Measurements from ENCODE around the gene MOGAT1.

MOGAT1 gene

GRCh38 chr2:222652491-222653255 lies 18.8 kb upstream of the MOGAT1 start:
- peaks cover 18% of the 10 kb centered on the region for H4K20me1 ChIP-seq (ENCODE audit: insufficient read depth, low read length)
- no peak overlapping the region; the same call in 1 of the 2 replicates for H3K27ac ChIP-seq (ENCODE audit: low read length)
- H3K9ac ChIP-seq (ENCODE audit: low read length), result no peak overlapping the region
- no peak overlapping the region for H3K4me3 ChIP-seq (ENCODE audit: low read length)
- no peaks in the 10 kb centered on the region for H3K9me3 ChIP-seq (ENCODE audit: insufficient read depth, low read length)
- H2AFZ ChIP-seq (ENCODE audit: low read depth, low read length), result no peak overlapping the region
- peaks cover 6% of the 10 kb centered on the region for H3K36me3 ChIP-seq (replicated peaks; ENCODE audit: low read depth, low read length)
- H3K4me1 ChIP-seq (ENCODE audit: low read length), result peaks cover 35% of the 10 kb centered on the region
- TF ChIP-seq EZH2phosphoT487 (IDR thresholded peaks at IDR 0.05; ENCODE audit: low read depth) (no peak), CTCF (IDR thresholded peaks at IDR 0.05; ENCODE audit: low read depth, low read length) (no peak)
- H3K4me2 ChIP-seq (ENCODE audit: low read length), result peak overlapping the region; percentile 88; the same call in 1 of the 2 replicates
- peaks cover 88% of the 10 kb centered on the region for H3K79me2 ChIP-seq (ENCODE audit: low read length)
- H3K27me3 ChIP-seq (ENCODE audit: low read depth, low read length), result no peaks in the 10 kb centered on the region

- Histone ChIP-seq H4K20me1 (ENCODE audit: insufficient read depth, low read length) (peaks cover 18% of the 10 kb centered on the region), H3K4me3 (ENCODE audit: low read length) (no peak overlapping the region), H3K36me3 (replicated peaks; ENCODE audit: low read depth, low read length) (peaks cover 6% of the 10 kb centered on the region), H3K4me1 (ENCODE audit: low read length) (peaks cover 35% of the 10 kb centered on the region), H3K4me2 (ENCODE audit: low read length) (peak overlapping the region; percentile 88; the same call in 1 of the 2 replicates), H3K9ac (ENCODE audit: low read length) (no peak overlapping the region), H3K27me3 (ENCODE audit: low read depth, low read length) (no peaks in the 10 kb centered on the region), H2AFZ (ENCODE audit: low read depth, low read length) (no peak overlapping the region), H3K27ac (ENCODE audit: low read length) (no peak overlapping the region; the same call in 1 of the 2 replicates), H3K9me3 (ENCODE audit: insufficient read depth, low read length) (no peaks in the 10 kb centered on the region), H3K79me2 (ENCODE audit: low read length) (peaks cover 87% of the 10 kb centered on the region)
- TF ChIP-seq EZH2phosphoT487 (IDR thresholded peaks at IDR 0.05; ENCODE audit: low read depth) (no peak), CTCF (IDR thresholded peaks at IDR 0.05; ENCODE audit: low read depth, low read length) (no peak)
Measured at GRCh38 chr2:222653280-222653679, 18.2 kb upstream of the MOGAT1 start.

- Histone ChIP-seq H3K27me3 (ENCODE audit: low read depth, low read length) (no peaks in the 10 kb centered on the region), H3K9me3 (ENCODE audit: insufficient read depth, low read length) (no peaks in the 10 kb centered on the region), H3K79me2 (ENCODE audit: low read length) (peaks cover 62% of the 10 kb centered on the region), H4K20me1 (ENCODE audit: insufficient read depth, low read length) (peaks cover 13% of the 10 kb centered on the region), H3K4me2 (ENCODE audit: low read length) (peak within 1 kb of the TSS; percentile 88), H3K36me3 (replicated peaks; ENCODE audit: low read depth, low read length) (no peaks in the 10 kb centered on the region), H3K27ac (ENCODE audit: low read length) (peak within 1 kb of the TSS; percentile 84), H3K4me1 (ENCODE audit: low read length) (peaks cover 35% of the 10 kb centered on the region), H3K9ac (ENCODE audit: low read length) (peak within 1 kb of the TSS; percentile 92), H3K4me3 (ENCODE audit: low read length) (peak within 1 kb of the TSS; percentile 100), H2AFZ (ENCODE audit: low read depth, low read length) (peak within 1 kb of the TSS; percentile 99)
- TF ChIP-seq EZH2phosphoT487 (IDR thresholded peaks at IDR 0.05; ENCODE audit: low read depth) (no peak), CTCF (IDR thresholded peaks at IDR 0.05; ENCODE audit: low read depth, low read length) (no peak)
Measured at GRCh38 chr2:222655787-222656525, 15.5 kb upstream of the MOGAT1 start, which contains the start of gene FARSB. FARSB (minus strand) TSS chr2:222656092; CDS start chr2:222656073, 19 bp downstream.

Measured in OCI-LY3 (cell line).